RPMI7951 (cell line): ENCODE measurements around the gene NUDT1. TPM values are rescaled to one million over a fixed set of nuclear protein-coding genes. Genes with fewer than 3 reads are reported as not detected.

Source experiments
- DNase-seq: peaks from one replicate; pipeline ENCODE4 v3.0.0-alpha.2; 2012; ENCODE audit warnings: low read depth
- total RNA-seq: library from RNA; depleted of rRNA; stranded (reverse); fragments of >200 nt; shearing (Covaris generic); gene quantifications from 2 replicates; pipeline ENCODE4 v1.2.3, GENCODE V29; 2014

The NUDT1 gene
- total RNA-seq, 1 experiment from 2014 or later, result 131 TPM

GRCh38 chr7:2248984-2249694 lies 7.1 kb downstream of the NUDT1 start:
- DNase-seq, result peak; percentile 99

GRCh38 chr7:2249744-2250323 lies 7.8 kb downstream of the NUDT1 start:
- DNase-seq, result no peak

- DNase-seq, result no peak
Observed at GRCh38 chr7:2251381-2251780, 9.4 kb downstream of the NUDT1 start.

GRCh38 chr7:2251841-2252771 lies 10.1 kb downstream of the NUDT1 start:
- DNase-seq, result no peak

GRCh38 chr7:2253021-2253420 lies 11.0 kb downstream of the NUDT1 start:
- no peak for DNase-seq

- no peak for DNase-seq
Observed at GRCh38 chr7:2253525-2254244, 11.7 kb downstream of the NUDT1 start.

GRCh38 chr7:2254429-2255144 lies 12.6 kb downstream of the NUDT1 start:
- DNase-seq, result no peak

GRCh38 chr7:2255145-2256139 lies 13.4 kb downstream of the NUDT1 start:
- DNase-seq, result peak; percentile 87

GRCh38 chr7:2256306-2257045 lies 14.4 kb downstream of the NUDT1 start:
- DNase-seq, result no peak

- DNase-seq, result no peak
Observed at GRCh38 chr7:2257046-2257551, 15.1 kb downstream of the NUDT1 start.

- no peak for DNase-seq
Observed at GRCh38 chr7:2257651-2258050, 15.6 kb downstream of the NUDT1 start.

- DNase-seq, result no peak
Observed at GRCh38 chr7:2258661-2259365, 16.8 kb downstream of the NUDT1 start.

GRCh38 chr7:2259480-2259879 lies 17.5 kb downstream of the NUDT1 start:
- no peak for DNase-seq

GRCh38 chr7:2260820-2261219 lies 18.8 kb downstream of the NUDT1 start:
- DNase-seq, result peak; percentile 77

GRCh38 chr7:2261611-2262010 lies 19.6 kb downstream of the NUDT1 start:
- no peak for DNase-seq

- DNase-seq, result no peak
Observed at GRCh38 chr7:2263176-2263575, 21.1 kb downstream of the NUDT1 start.

GRCh38 chr7:2264158-2264557 lies 22.1 kb downstream of the NUDT1 start:
- DNase-seq, result no peak

- DNase-seq, result peak; percentile 86
Observed at GRCh38 chr7:2266911-2267310, 24.9 kb downstream of the NUDT1 start.
